GM12892 (cell line): ENCODE measurements around the gene C16orf86.

Experiments used
- POLR2A ChIP-seq: IDR thresholded peaks from 2 replicates; pipeline ENCODE4 v1.6.1; 2011; ENCODE audit warnings: low read depth, low read length, control low read depth
- TAF1 ChIP-seq: IDR thresholded peaks from 2 replicates; pipeline ENCODE4 v1.6.1; 2011; ENCODE audit warnings: low read depth, mild to moderate bottlenecking, control low read depth, low read length, borderline replicate concordance

DNA sequence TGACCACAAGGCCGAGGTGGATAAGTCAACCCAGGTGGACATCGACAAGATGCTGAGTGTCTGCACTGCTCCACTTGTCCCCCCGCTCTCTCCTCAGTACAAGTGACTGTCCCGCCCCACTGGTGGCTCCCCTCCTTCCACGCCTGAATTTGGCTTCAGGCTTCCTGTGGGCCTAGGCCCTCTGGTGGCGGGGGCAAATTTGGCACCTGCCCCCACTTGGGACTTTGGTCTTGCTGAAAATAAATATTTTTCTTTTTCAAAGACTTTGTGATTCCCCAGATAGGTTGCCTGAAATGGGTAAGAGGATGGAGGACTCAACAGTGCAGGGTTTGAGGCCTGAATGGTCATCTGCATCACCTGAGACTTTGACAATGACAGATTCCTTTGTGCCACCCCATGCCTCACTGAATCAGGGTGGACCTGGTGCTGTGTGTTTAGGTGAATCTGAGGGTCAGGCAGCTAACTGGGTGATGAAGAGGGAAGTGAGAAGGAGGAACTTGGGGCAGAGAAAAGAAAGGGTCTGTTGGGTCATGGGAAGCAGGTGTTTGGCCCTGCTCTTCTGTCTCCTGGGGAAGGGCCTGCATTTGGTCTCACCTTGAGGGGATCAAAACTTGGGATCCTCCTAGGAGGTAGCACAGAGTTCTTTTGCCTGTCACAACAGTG is 2.0 kb downstream of the C16orf86 start:
- TF ChIP-seq TAF1, result no peak
- no peak for TF ChIP-seq POLR2A
